ENCODE data around the gene MYO10. TPM values are rescaled to one million over a fixed set of nuclear protein-coding genes. Genes with fewer than 3 reads are reported as not detected.

Gene MYO10
- total and polyA plus RNA-seq, 2 of the 8 experiments (the other 6 are each of a cell fraction or from before 2014, with no cell fraction given) = 21.5 to 107 TPM

DNA sequence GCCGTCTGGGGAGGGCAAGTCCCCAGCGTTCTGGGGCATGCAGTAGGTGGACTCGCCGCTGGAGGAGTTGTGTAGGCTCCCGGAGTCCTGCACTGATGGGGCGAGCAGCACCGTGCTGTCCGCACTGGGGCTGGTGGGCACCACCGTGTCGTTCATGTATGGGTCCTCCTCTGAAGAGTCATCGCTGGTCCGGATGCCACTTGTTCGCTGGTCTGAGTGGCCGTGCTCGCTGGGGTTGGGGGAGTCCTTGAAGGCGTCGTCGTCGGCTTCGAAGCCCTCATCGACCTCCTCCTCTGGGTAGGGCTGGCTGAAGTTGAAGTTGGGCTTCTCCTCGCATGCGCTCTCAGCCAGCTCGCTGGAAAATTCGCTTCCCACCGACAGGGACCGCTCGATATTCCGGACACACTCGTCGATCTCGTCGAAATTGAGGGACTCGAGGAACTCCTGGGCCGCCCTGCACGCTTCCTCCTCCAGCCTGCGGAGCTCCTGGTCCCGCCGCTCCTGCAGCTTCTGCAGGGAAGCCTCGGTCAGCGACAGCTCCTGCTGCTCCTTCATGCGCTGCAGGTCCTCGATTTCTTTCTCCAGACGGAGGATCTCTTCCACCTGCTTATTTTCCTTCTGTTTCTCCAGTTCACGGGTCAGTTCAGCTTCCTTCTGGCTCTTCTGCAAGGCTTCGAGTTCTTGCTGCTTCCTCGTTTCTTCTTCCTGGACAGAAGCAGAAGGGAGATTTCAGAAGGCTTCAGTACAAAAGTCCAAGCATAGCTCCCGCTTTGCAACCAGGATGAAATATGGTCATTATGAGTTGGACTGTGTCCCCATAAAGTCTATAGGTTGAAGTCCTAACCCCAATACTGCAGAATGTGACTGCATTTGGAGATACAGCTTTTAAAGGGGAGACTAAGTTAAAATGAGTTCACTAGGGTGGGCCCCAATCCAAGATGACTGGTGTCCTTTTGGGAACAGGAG is 234.7 kb downstream of the MYO10 start (continued):
- TF ChIP-seq, protein P1, sequence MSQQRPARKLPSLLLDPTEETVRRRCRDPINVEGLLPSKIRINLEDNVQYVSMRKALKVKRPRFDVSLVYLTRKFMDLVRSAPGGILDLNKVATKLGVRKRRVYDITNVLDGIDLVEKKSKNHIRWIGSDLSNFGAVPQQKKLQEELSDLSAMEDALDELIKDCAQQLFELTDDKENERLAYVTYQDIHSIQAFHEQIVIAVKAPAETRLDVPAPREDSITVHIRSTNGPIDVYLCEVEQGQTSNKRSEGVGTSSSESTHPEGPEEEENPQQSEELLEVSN (IDR thresholded peaks at IDR 0.05) = no peak
- TF ChIP-seq POU5F1 (IDR thresholded peaks at IDR 0.05; ENCODE audit: low read depth, low read length) = no peak
- TF ChIP-seq GTF2F1 (IDR thresholded peaks at IDR 0.05; ENCODE audit: borderline replicate concordance, low read depth, low read length) = no peak
- TF ChIP-seq CTBP2 (IDR thresholded peaks at IDR 0.05; ENCODE audit: borderline replicate concordance, insufficient read depth, insufficient read length, low read length) = no peak
- TF ChIP-seq, protein P2, sequence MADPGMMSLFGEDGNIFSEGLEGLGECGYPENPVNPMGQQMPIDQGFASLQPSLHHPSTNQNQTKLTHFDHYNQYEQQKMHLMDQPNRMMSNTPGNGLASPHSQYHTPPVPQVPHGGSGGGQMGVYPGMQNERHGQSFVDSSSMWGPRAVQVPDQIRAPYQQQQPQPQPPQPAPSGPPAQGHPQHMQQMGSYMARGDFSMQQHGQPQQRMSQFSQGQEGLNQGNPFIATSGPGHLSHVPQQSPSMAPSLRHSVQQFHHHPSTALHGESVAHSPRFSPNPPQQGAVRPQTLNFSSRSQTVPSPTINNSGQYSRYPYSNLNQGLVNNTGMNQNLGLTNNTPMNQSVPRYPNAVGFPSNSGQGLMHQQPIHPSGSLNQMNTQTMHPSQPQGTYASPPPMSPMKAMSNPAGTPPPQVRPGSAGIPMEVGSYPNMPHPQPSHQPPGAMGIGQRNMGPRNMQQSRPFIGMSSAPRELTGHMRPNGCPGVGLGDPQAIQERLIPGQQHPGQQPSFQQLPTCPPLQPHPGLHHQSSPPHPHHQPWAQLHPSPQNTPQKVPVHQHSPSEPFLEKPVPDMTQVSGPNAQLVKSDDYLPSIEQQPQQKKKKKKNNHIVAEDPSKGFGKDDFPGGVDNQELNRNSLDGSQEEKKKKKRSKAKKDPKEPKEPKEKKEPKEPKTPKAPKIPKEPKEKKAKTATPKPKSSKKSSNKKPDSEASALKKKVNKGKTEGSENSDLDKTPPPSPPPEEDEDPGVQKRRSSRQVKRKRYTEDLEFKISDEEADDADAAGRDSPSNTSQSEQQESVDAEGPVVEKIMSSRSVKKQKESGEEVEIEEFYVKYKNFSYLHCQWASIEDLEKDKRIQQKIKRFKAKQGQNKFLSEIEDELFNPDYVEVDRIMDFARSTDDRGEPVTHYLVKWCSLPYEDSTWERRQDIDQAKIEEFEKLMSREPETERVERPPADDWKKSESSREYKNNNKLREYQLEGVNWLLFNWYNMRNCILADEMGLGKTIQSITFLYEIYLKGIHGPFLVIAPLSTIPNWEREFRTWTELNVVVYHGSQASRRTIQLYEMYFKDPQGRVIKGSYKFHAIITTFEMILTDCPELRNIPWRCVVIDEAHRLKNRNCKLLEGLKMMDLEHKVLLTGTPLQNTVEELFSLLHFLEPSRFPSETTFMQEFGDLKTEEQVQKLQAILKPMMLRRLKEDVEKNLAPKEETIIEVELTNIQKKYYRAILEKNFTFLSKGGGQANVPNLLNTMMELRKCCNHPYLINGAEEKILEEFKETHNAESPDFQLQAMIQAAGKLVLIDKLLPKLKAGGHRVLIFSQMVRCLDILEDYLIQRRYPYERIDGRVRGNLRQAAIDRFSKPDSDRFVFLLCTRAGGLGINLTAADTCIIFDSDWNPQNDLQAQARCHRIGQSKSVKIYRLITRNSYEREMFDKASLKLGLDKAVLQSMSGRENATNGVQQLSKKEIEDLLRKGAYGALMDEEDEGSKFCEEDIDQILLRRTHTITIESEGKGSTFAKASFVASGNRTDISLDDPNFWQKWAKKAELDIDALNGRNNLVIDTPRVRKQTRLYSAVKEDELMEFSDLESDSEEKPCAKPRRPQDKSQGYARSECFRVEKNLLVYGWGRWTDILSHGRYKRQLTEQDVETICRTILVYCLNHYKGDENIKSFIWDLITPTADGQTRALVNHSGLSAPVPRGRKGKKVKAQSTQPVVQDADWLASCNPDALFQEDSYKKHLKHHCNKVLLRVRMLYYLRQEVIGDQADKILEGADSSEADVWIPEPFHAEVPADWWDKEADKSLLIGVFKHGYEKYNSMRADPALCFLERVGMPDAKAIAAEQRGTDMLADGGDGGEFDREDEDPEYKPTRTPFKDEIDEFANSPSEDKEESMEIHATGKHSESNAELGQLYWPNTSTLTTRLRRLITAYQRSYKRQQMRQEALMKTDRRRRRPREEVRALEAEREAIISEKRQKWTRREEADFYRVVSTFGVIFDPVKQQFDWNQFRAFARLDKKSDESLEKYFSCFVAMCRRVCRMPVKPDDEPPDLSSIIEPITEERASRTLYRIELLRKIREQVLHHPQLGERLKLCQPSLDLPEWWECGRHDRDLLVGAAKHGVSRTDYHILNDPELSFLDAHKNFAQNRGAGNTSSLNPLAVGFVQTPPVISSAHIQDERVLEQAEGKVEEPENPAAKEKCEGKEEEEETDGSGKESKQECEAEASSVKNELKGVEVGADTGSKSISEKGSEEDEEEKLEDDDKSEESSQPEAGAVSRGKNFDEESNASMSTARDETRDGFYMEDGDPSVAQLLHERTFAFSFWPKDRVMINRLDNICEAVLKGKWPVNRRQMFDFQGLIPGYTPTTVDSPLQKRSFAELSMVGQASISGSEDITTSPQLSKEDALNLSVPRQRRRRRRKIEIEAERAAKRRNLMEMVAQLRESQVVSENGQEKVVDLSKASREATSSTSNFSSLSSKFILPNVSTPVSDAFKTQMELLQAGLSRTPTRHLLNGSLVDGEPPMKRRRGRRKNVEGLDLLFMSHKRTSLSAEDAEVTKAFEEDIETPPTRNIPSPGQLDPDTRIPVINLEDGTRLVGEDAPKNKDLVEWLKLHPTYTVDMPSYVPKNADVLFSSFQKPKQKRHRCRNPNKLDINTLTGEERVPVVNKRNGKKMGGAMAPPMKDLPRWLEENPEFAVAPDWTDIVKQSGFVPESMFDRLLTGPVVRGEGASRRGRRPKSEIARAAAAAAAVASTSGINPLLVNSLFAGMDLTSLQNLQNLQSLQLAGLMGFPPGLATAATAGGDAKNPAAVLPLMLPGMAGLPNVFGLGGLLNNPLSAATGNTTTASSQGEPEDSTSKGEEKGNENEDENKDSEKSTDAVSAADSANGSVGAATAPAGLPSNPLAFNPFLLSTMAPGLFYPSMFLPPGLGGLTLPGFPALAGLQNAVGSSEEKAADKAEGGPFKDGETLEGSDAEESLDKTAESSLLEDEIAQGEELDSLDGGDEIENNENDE (IDR thresholded peaks at IDR 0.05; ENCODE audit: insufficient replicate concordance, low read length) = no peak
- no peak for TF ChIP-seq ZNF274 (IDR thresholded peaks at IDR 0.05; ENCODE audit: borderline replicate concordance, extremely low read depth, low read length)
